ENCODE data around the gene CYB5D1. TPM values are rescaled to one million over a fixed set of nuclear protein-coding genes. Genes with fewer than 3 reads are reported as not detected.

The CYB5D1 gene
- total RNA-seq, 1 donor from 2014 or later = 14.0 TPM

- Mint-ChIP-seq H3K36me3 (ENCODE audit: low read depth) (peaks cover 16% of the 10 kb centered on the region), H3K27ac (peak overlapping the region; percentile 34), H3K9me3 (no peaks in the 10 kb centered on the region), H3K4me3 (peak overlapping the region; percentile 87), H3K4me1 (peaks cover 63% of the 10 kb centered on the region), H3K27me3 (peaks cover 11% of the 10 kb centered on the region)
- DNase-seq = peak; percentile 85
- intact Hi-C loops (cut with micrococcal nuclease) = loop anchor here (10.0 kb wide), 1 partner anchor 262 kb away; the partner anchor contains the start of gene CD68
Observed at GRCh38 chr17:7836596-7837407, 21.0 kb upstream of the CYB5D1 start.

GRCh38 chr17:7837408-7838088 is 20.3 kb upstream of the CYB5D1 start:
- peaks cover 9% of the 10 kb centered on the region for H3K27me3 Mint-ChIP-seq
- H3K4me1 Mint-ChIP-seq = peaks cover 68% of the 10 kb centered on the region
- H3K9me3 Mint-ChIP-seq = no peaks in the 10 kb centered on the region
- peak overlapping the region; percentile 64 for H3K27ac Mint-ChIP-seq
- peak overlapping the region; percentile 87 for H3K4me3 Mint-ChIP-seq
- peak; percentile 61 for DNase-seq
- intact Hi-C loops (cut with micrococcal nuclease) = loop anchor here (10.0 kb wide), 1 partner anchor 263 kb away; the partner anchor contains the start of gene CD68
- H3K36me3 Mint-ChIP-seq (ENCODE audit: low read depth) = peaks cover 21% of the 10 kb centered on the region

GRCh38 chr17:7838090-7839075 is 19.4 kb upstream of the CYB5D1 start:
- H3K36me3 Mint-ChIP-seq (ENCODE audit: low read depth) = peaks cover 23% of the 10 kb centered on the region
- H3K27ac Mint-ChIP-seq = peak overlapping the region; percentile 79
- H3K4me3 Mint-ChIP-seq = peak overlapping the region; percentile 87
- peak; percentile 75 for DNase-seq
- intact Hi-C loops (cut with micrococcal nuclease) = loop anchor here (10.0 kb wide), 1 partner anchor 264 kb away; the partner anchor contains the start of gene CD68
- H3K4me1 Mint-ChIP-seq = peaks cover 69% of the 10 kb centered on the region
- peaks cover 4% of the 10 kb centered on the region for H3K27me3 Mint-ChIP-seq
- H3K9me3 Mint-ChIP-seq = no peaks in the 10 kb centered on the region

- Mint-ChIP-seq H3K27ac (peak overlapping the region; percentile 57), H3K4me3 (peak overlapping the region; percentile 87)
- DNase-seq = peak; percentile 68
Observed at GRCh38 chr17:7839190-7839875, 18.5 kb upstream of the CYB5D1 start.

GRCh38 chr17:7839876-7840261 is 17.9 kb upstream of the CYB5D1 start:
- Mint-ChIP-seq H3K36me3 (ENCODE audit: low read depth) (peaks cover 32% of the 10 kb centered on the region), H3K27ac (peak overlapping the region; percentile 0), H3K4me3 (peak overlapping the region; percentile 99), H3K27me3 (peaks cover 2% of the 10 kb centered on the region), H3K4me1 (peaks cover 64% of the 10 kb centered on the region), H3K9me3 (no peaks in the 10 kb centered on the region)
- DNase-seq = peak; percentile 68
- intact Hi-C loops (cut with micrococcal nuclease) = loop anchor here (5.0 to 10.0 kb wide), 6 partner anchors 265 to 605 kb away; partner anchors contain the start of genes CD68, DVL2, FGF11 and HES7

More at GRCh38 chr17:7839190-7839875, 18.5 kb upstream of the CYB5D1 start:
- H3K27me3 Mint-ChIP-seq = peaks cover 2% of the 10 kb centered on the region
- H3K9me3 Mint-ChIP-seq = no peaks in the 10 kb centered on the region
- intact Hi-C loops (cut with micrococcal nuclease) = loop anchor here (10.0 kb wide), 1 partner anchor 265 kb away; the partner anchor contains the start of gene CD68
- H3K4me1 Mint-ChIP-seq = peaks cover 66% of the 10 kb centered on the region
- H3K36me3 Mint-ChIP-seq (ENCODE audit: low read depth) = peaks cover 29% of the 10 kb centered on the region

GRCh38 chr17:7840441-7840840 is 17.4 kb upstream of the CYB5D1 start:
- Mint-ChIP-seq H3K36me3 (ENCODE audit: low read depth) (peaks cover 36% of the 10 kb centered on the region), H3K9me3 (no peaks in the 10 kb centered on the region), H3K4me1 (peaks cover 61% of the 10 kb centered on the region), H3K27me3 (peaks cover 2% of the 10 kb centered on the region), H3K4me3 (peak overlapping the region; percentile 99), H3K27ac (peak overlapping the region; percentile 90)
- no peak for DNase-seq
- intact Hi-C loops (cut with micrococcal nuclease) = loop anchor here (5.0 to 10.0 kb wide), 5 partner anchors 282 to 606 kb away; partner anchors contain the start of genes DVL2, FGF11, HES7 and PHF23

- intact Hi-C loops (cut with micrococcal nuclease) = loop anchor here (1.0 to 10.0 kb wide), 6 partner anchors 281 to 606 kb away; partner anchors contain the start of genes DVL2, FGF11, HES7 and PER1
- Mint-ChIP-seq H3K36me3 (ENCODE audit: low read depth) (peaks cover 40% of the 10 kb centered on the region), H3K4me1 (peaks cover 63% of the 10 kb centered on the region), H3K27me3 (peaks cover 2% of the 10 kb centered on the region), H3K27ac (peak overlapping the region; percentile 90), H3K9me3 (no peaks in the 10 kb centered on the region), H3K4me3 (peak overlapping the region; percentile 99)
- DNase-seq = no peak
Observed at GRCh38 chr17:7840875-7841274, 16.9 kb upstream of the CYB5D1 start.

GRCh38 chr17:7841396-7841914 is 16.3 kb upstream of the CYB5D1 start:
- intact Hi-C loops (cut with micrococcal nuclease) = loop anchor here (1.0 to 10.0 kb wide), 6 partner anchors 281 to 607 kb away; partner anchors contain the start of genes DVL2, FGF11, HES7 and PER1
- Mint-ChIP-seq H3K27me3 (peaks cover 2% of the 10 kb centered on the region), H3K4me1 (peaks cover 60% of the 10 kb centered on the region), H3K4me3 (peak overlapping the region; percentile 99), H3K27ac (peak overlapping the region; percentile 100), H3K9me3 (no peaks in the 10 kb centered on the region), H3K36me3 (ENCODE audit: low read depth) (peaks cover 44% of the 10 kb centered on the region)
- peak; percentile 91 for DNase-seq

GRCh38 chr17:7841915-7842379 is 15.9 kb upstream of the CYB5D1 start:
- Mint-ChIP-seq H3K36me3 (ENCODE audit: low read depth) (peaks cover 49% of the 10 kb centered on the region), H3K4me1 (peaks cover 58% of the 10 kb centered on the region), H3K9me3 (no peaks in the 10 kb centered on the region), H3K27ac (peak overlapping the region; percentile 100), H3K4me3 (peak overlapping the region; percentile 99), H3K27me3 (peaks cover 2% of the 10 kb centered on the region)
- peak; percentile 96 for DNase-seq
- intact Hi-C loops (cut with micrococcal nuclease) = loop anchor here (1.0 to 10.0 kb wide), 11 partner anchors 8 to 607 kb away; partner anchors contain the start of genes CNTROB, DVL2, FGF11 and HES7

GRCh38 chr17:7842380-7843256 is 15.2 kb upstream of the CYB5D1 start:
- Mint-ChIP-seq H3K4me1 (peaks cover 51% of the 10 kb centered on the region), H3K27me3 (peaks cover 2% of the 10 kb centered on the region), H3K4me3 (peak overlapping the region; percentile 99), H3K27ac (peak overlapping the region; percentile 100), H3K9me3 (no peaks in the 10 kb centered on the region), H3K36me3 (ENCODE audit: low read depth) (peaks cover 53% of the 10 kb centered on the region)
- intact Hi-C loops (cut with micrococcal nuclease) = loop anchor here (1.0 to 10.0 kb wide), 11 partner anchors 8 to 608 kb away; partner anchors contain the start of genes CNTROB, DVL2, FGF11 and HES7
- DNase-seq = peak; percentile 97

GRCh38 chr17:7843257-7843535 is 14.6 kb upstream of the CYB5D1 start:
- peak overlapping the region; percentile 100 for H3K27ac Mint-ChIP-seq
- H3K9me3 Mint-ChIP-seq = no peaks in the 10 kb centered on the region
- DNase-seq = no peak
- H3K4me1 Mint-ChIP-seq = peaks cover 49% of the 10 kb centered on the region
- H3K4me3 Mint-ChIP-seq = peak overlapping the region; percentile 99
- peaks cover 2% of the 10 kb centered on the region for H3K27me3 Mint-ChIP-seq
- peaks cover 57% of the 10 kb centered on the region for H3K36me3 Mint-ChIP-seq (ENCODE audit: low read depth)
- intact Hi-C loops (cut with micrococcal nuclease) = loop anchor here (1.0 to 10.0 kb wide), 8 partner anchors 44 to 608 kb away; partner anchors contain the start of genes CNTROB, DVL2, FGF11 and HES7
